ENCODE results near the gene TGM3.

GRCh38 chr20:2378893-2379292, 83.1 kb downstream of the TGM3 start:
- TF ChIP-seq CTCF (IDR thresholded peaks at IDR 0.05) = no peak
- TF ChIP-seq EP300 (IDR thresholded peaks at IDR 0.05) = no peak
